Measurements from ENCODE around the gene TFF2.

The TFF2 gene

DNA sequence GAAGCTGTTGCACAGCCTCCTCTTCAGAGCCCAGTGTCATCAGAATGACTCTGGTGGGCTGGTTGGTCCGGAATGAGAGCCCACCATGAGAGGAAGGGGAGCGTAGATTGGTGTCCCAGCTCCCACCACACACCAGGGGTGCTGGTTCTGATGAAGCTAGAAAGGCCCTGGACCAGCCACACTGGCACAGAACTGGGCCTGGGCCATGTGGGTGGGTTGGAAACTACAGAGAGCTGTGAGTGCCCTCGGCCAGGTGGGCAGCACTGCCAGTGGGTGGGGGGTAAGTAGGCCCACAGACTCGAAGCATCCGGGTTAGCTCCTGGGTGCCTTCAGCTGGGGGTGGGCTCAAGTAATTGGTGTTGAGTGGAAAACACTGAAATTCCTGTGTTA lies 27.2 kb upstream of the TFF2 start:
- H3K4me3 ChIP-seq (ENCODE audit: low read depth, low read length) = no peak overlapping the region
- TF ChIP-seq, protein P1, sequence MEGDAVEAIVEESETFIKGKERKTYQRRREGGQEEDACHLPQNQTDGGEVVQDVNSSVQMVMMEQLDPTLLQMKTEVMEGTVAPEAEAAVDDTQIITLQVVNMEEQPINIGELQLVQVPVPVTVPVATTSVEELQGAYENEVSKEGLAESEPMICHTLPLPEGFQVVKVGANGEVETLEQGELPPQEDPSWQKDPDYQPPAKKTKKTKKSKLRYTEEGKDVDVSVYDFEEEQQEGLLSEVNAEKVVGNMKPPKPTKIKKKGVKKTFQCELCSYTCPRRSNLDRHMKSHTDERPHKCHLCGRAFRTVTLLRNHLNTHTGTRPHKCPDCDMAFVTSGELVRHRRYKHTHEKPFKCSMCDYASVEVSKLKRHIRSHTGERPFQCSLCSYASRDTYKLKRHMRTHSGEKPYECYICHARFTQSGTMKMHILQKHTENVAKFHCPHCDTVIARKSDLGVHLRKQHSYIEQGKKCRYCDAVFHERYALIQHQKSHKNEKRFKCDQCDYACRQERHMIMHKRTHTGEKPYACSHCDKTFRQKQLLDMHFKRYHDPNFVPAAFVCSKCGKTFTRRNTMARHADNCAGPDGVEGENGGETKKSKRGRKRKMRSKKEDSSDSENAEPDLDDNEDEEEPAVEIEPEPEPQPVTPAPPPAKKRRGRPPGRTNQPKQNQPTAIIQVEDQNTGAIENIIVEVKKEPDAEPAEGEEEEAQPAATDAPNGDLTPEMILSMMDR (IDR thresholded peaks at IDR 0.05; ENCODE audit: borderline replicate concordance, insufficient read depth, low read depth, low read length) = no peak

DNA sequence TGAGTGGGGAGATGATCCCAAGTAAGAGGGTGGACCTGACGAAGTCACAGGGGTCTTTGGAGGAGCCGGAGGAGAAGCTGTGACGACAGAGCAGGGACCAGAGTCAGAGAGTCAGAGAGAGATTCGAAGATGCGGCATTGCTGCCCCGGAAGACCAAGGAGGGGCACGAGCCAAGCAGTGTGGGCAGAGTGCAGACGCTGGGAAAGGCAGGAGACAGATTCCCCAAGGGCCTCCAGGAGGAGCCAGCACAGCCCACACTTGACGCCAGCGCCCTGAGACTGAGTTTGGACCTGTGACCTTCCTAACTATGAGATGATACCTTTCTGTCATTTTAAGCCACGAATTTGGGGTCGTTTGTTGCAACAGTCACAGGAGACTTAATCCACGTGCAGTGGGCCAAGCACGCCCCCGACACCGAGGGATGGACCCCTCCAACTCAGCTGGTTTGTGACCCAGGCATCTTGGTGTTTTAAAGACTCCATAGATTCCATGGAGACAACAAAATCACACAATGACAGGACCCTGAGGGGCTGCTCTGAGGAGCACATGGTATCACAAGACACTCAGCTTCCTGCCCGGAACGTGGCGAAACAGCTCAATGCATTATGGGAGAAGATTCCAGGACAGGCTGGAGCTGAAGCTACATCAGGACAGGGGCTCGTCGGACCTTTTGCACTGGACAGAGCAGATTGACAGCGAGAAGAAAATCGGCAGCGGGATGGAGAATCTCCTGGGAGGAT lies 26.6 kb upstream of the TFF2 start:
- H3K4me3 ChIP-seq (ENCODE audit: low read depth, low read length) = no peak overlapping the region
- TF ChIP-seq, protein P1 (IDR thresholded peaks at IDR 0.05; ENCODE audit: borderline replicate concordance, insufficient read depth, low read depth, low read length) = no peak

DNA sequence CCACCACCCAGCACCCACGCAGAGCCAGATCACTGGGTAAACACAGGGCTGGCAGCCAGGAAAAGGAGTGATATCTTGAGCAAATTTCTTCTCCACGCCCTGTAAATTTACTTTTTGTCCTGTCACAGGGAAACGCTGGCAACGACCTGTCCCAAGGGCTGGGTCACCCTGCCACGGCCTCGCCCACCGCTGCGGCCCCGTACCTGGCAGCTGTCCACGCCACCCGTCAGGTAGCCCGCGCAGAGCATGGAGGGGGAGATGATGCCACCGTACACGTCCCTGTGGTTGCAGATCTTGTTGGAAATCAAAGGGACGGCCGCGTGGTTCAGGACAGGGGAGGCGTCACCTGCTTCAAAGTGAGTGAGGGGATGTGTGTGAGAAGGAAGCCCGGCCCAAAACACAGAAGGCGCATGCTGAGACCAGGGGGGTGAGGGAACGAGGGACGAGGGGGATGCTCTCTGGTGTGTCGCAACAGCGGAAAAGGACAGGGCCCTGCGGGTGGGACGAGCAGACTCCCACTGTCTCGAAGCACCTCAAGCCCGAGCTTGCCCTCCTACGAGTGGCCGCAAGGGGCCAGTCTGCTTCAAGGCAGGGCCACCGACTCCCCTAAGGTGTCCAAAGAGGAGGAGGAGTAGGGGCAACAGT lies 25.7 kb upstream of the TFF2 start:
- H3K4me3 ChIP-seq (ENCODE audit: low read depth, low read length) = no peak overlapping the region
- TF ChIP-seq, protein P1 (IDR thresholded peaks at IDR 0.05; ENCODE audit: borderline replicate concordance, insufficient read depth, low read depth, low read length) = no peak

DNA sequence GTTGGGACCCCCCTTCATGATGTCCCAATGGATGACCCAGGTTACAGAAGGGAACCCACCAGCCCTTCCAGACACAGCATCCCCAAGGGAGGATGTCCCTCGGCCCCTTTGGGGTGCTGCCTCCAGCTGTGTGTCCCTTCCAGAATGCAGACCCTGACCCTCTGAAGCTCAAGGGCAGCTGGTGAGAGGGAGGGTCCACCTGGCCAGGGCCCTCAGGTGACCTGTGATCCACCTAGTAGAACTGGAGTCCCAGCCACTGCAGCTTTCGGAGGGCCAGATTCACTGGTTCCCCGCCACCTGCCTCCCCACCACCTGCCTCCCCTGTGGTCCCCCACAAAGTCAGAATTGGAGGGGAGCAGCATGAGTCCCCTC lies 25.2 kb upstream of the TFF2 start:
- no peak overlapping the region for H3K4me3 ChIP-seq (ENCODE audit: low read depth, low read length)
- TF ChIP-seq, protein P1 (IDR thresholded peaks at IDR 0.05; ENCODE audit: borderline replicate concordance, insufficient read depth, low read depth, low read length) = no peak

DNA sequence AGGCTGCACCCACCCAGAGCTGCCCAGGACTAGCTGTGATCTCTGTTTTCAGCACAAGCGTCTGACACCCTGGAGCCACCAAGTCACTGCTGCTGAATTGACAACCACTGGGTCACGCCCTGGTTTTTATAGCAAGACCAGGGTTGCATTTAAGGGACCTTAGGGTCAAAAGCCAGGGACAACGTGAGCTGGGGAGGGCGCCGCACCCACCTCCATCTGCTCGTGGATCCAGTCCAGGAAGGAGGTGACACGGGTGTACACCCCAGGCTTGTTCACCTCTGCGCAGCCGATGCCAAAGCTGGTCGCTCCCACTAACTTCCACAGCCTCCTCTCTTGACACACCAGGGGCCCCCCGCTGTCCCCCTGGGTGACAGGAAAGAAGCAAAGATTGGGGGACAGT lies 24.7 kb upstream of the TFF2 start:
- TF ChIP-seq, protein P1 (IDR thresholded peaks at IDR 0.05; ENCODE audit: borderline replicate concordance, insufficient read depth, low read depth, low read length) = no peak
- no peak overlapping the region for H3K4me3 ChIP-seq (ENCODE audit: low read depth, low read length)

DNA sequence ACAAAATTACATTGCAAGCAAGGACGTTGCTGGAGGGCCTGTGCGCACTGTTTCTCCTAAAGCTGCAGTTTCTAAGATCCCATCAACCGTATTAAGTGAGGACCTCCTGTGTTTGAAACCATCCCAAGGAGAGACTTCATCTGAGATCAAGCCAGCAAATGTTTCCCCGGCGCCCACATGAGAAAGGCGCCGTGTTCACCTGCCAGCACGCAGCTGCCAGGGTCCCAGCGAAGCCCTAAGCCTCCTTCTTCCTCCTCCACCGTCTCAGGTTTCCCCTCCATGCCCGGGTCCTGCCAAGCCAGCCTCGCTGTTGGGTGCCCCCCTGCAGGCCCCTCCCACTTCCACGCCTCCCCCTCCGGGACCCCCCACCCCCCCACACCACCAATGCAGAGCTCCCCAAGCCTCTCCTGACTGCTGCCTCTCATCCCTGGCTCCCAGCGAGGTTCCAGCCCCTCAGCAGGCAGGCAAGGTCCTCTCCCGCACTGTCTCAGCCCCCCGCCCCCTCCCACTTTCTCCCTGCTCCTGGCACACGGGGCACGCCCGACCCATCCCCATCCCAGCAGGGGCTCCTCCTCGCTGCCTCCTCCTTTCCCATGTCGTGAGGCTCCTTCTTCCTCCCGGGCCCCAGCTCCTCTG lies 24.2 kb upstream of the TFF2 start:
- no peak overlapping the region for H3K4me3 ChIP-seq (ENCODE audit: low read depth, low read length)
- TF ChIP-seq, protein P1 (IDR thresholded peaks at IDR 0.05; ENCODE audit: borderline replicate concordance, insufficient read depth, low read depth, low read length) = no peak

All from GM12875 (cell line).